ENCODE data around the gene PRG3.

The PRG3 gene

DNA sequence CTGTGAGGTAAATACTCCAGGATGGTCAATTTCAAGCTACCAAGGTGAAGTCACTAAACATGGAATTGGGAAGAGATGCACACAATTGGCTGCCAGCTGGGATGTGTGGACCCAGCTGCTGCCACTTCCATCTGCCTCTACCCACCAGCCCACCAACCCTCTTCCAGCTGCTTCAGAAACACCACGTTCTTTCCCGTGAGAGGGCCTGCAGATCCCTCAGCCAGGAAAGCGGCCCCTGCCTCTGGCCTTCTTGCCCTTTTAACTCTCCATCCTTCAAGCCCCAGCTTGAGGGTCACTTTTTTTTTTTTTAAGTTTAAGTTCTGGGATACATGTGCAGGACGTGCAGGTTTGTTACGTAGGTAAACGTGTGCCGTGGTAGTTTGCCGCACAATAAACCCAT, 20.0 kb downstream of the PRG3 start:
- no peak for DNase-seq (ENCODE audit: low read depth, low spot score)
- CTCF ChIA-PET = interaction anchor here (5.5 kb wide), 1 partner anchor 10 kb away, joined by 27 read pairs; no protein-coding TSS in a partner anchor
- TF ChIP-seq, protein P1, sequence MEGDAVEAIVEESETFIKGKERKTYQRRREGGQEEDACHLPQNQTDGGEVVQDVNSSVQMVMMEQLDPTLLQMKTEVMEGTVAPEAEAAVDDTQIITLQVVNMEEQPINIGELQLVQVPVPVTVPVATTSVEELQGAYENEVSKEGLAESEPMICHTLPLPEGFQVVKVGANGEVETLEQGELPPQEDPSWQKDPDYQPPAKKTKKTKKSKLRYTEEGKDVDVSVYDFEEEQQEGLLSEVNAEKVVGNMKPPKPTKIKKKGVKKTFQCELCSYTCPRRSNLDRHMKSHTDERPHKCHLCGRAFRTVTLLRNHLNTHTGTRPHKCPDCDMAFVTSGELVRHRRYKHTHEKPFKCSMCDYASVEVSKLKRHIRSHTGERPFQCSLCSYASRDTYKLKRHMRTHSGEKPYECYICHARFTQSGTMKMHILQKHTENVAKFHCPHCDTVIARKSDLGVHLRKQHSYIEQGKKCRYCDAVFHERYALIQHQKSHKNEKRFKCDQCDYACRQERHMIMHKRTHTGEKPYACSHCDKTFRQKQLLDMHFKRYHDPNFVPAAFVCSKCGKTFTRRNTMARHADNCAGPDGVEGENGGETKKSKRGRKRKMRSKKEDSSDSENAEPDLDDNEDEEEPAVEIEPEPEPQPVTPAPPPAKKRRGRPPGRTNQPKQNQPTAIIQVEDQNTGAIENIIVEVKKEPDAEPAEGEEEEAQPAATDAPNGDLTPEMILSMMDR (IDR thresholded peaks at IDR 0.05; ENCODE audit: insufficient read depth, low read length, missing control alignments) = no peak
- POLR2A ChIA-PET = interaction anchor here (0.6 kb wide), 1 partner anchor 472 kb away, joined by 3 read pairs; no protein-coding TSS in a partner anchor
- no peak overlapping the region for H3K4me3 ChIP-seq (ENCODE audit: low read depth, low read length)

DNA sequence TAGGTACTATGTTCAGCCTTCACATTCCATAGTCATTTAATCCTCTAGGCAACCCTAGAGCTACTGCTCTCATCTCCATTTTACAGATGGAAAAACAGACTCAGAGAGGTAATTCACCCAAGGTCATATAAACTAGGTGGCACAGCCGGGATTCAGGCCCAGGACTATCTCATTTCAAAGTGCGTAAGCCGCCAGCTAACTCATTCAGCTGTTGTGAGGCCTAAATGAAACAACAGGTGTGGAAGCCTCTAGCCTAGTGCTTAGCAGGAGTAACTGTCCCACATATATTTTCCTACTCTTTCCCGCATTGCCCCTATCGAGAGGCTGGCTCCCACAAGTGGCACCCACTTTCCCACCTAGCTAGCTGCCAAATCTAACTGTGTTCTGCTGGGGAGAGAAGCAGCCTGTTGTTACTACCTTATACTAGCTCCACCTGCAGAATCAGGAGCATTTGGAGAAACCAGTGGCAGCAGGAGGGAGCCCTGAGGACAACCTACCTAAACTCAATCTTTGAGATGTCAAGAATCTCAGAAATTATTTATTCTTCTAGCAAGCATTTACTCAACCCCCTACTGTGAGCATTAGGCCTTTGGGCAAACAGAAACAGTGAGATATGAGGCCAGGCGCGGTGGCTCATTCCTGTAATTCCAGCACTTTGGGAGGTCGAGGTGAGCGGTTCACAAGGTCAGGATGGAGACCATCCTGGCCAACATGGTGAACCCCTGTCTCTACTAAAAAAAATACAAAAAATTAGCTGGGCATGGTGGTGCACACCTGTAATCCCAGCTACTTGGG, 20.9 kb downstream of the PRG3 start:
- CTCF ChIA-PET = interaction anchor here (0.7 to 5.7 kb wide), 5 partner anchors 9 to 285 kb away, joined by 4 to 40 read pairs (median 6); no protein-coding TSS in a partner anchor
- POLR2A ChIA-PET = interaction anchor here (0.6 kb wide), 1 partner anchor 473 kb away, joined by 3 read pairs; no protein-coding TSS in a partner anchor
- no peak overlapping the region for H3K4me3 ChIP-seq (ENCODE audit: low read depth, low read length)
- no peak for DNase-seq (ENCODE audit: low read depth, low spot score)
- TF ChIP-seq, protein P1 (IDR thresholded peaks at IDR 0.05; ENCODE audit: insufficient read depth, low read length, missing control alignments) = no peak

- no peak for DNase-seq (ENCODE audit: low read depth, low spot score)
- TF ChIP-seq, protein P1 (IDR thresholded peaks at IDR 0.05; ENCODE audit: insufficient read depth, low read length, missing control alignments) = no peak
- ChIA-PET POLR2A (no interaction called here), CTCF (interaction anchor here (1.0 to 5.7 kb wide), 6 partner anchors 8 to 209 kb away, joined by 3 to 40 read pairs (median 5); no protein-coding TSS in a partner anchor)
- no peak overlapping the region for H3K4me3 ChIP-seq (ENCODE audit: low read depth, low read length)
Measured at GRCh38 chr11:57359396-57359795, 21.6 kb downstream of the PRG3 start.

DNA sequence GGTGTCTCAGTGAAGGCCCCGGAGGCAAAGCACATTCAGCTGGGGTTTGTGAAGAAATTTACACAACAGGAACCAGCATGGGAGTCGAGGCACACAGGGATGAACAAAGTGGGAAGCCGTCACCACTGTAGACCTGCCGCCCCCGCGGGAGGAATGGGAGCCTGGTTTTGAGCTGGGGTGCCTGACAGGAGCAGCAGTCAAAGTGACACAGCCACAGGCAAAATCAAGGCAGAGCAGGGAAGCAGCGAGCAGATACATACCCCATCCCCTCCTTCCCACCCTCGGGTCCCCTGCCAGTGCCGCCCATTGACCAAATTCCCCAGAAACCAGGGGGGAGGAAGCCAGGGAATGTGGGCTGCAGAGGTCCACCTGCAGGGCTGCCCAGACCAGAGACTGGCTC, 22.0 kb downstream of the PRG3 start:
- TF ChIP-seq, protein P1 (IDR thresholded peaks at IDR 0.05; ENCODE audit: insufficient read depth, low read length, missing control alignments) = no peak
- no peak for DNase-seq (ENCODE audit: low read depth, low spot score)
- CTCF ChIA-PET = interaction anchor here (1.0 to 5.7 kb wide), 5 partner anchors 8 to 209 kb away, joined by 3 to 40 read pairs (median 6); no protein-coding TSS in a partner anchor
- POLR2A ChIA-PET = no interaction called here
- H3K4me3 ChIP-seq (ENCODE audit: low read depth, low read length) = no peak overlapping the region

DNA sequence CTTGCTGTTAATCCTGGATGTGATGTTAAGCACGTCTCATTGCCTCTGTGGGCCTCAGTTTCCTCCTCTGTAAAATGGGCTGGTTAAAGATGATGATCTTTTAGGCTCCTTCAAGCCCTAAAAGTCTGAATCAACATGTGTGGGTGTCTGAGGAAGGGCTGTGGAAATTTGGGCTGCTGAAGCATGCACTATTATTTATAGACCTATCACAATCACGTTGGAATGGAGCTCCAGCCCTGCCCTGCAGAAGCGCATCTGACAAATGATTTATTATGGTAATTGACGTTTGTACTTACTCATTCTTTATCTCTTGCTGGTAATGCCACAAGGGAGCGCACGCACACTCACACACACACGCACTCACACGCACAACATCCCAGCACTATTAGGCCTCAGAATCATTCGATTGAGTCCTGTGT, 22.4 kb downstream of the PRG3 start:
- H3K4me3 ChIP-seq (ENCODE audit: low read depth, low read length) = no peak overlapping the region
- ChIA-PET CTCF (interaction anchor here (1.0 to 5.7 kb wide), 6 partner anchors 7 to 210 kb away, joined by 3 to 40 read pairs (median 8); no protein-coding TSS in a partner anchor), POLR2A (no interaction called here)
- TF ChIP-seq, protein P1 (IDR thresholded peaks at IDR 0.05; ENCODE audit: insufficient read depth, low read length, missing control alignments) = no peak
- DNase-seq (ENCODE audit: low read depth, low spot score) = no peak

DNA sequence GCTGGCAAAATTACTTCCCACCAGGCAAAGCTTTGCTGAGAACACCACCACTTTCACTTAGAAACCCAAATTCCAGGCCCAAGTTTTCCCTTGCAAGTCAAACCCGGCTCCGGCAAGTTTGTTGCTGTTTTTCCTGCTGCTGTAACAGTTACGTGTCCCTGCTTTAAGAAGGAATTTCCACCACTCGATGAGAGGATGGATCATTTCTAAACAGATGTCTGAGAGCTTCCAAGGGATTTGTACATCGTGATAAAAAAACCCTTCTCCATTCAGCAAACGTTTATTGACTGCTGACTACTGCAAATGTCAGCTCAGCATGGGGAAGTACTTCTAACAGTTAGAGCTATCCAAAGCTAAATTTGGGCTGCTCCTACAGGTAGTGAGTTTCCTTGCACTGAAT, 23.1 kb downstream of the PRG3 start:
- CTCF ChIA-PET = interaction anchor here (1.1 to 5.7 kb wide), 4 partner anchors 11 to 169 kb away, joined by 3 to 40 read pairs (median 8); no protein-coding TSS in a partner anchor
- POLR2A ChIA-PET = no interaction called here
- no peak overlapping the region for H3K4me3 ChIP-seq (ENCODE audit: low read depth, low read length)
- no peak for DNase-seq (ENCODE audit: low read depth, low spot score)
- TF ChIP-seq, protein P1 (IDR thresholded peaks at IDR 0.05; ENCODE audit: insufficient read depth, low read length, missing control alignments) = no peak
